ENCODE results near the gene SLC35F2. TPM values are rescaled to one million over a fixed set of nuclear protein-coding genes. Genes with fewer than 3 reads are reported as not detected.

Gene SLC35F2
- total and polyA plus RNA-seq, 2 of the 8 experiments (the other 6 are each of a cell fraction or from before 2014, with no cell fraction given): 15.1 to 29.7 TPM

- Histone ChIP-seq H2BK120ac (replicated peaks; ENCODE audit: low read depth, low read length) (no peak overlapping the region), H3K4me3 (ENCODE audit: extremely low read depth in 1 of 4, insufficient read depth in 2 of 4, low read depth in 3 of 4, low read length in 4 of 4) (no peak overlapping the region), H2AK5ac (ENCODE audit: low read depth, low read length) (no peak overlapping the region), H3K36me3 (ENCODE audit: control insufficient read depth in 2 of 4, insufficient read depth in 4 of 4, low read length in 3 of 4) (no peaks in the 10 kb centered on the region), H2BK20ac (ENCODE audit: low read length) (no peak overlapping the region), H4K5ac (ENCODE audit: insufficient read length, low read depth, low read length) (no peak overlapping the region), H4K20me1 (replicated peaks in 1 of 2; ENCODE audit: control insufficient read depth in 1 of 2, insufficient read depth in 2 of 2, low read length in 2 of 2) (peaks cover 0 to 1% of the 10 kb centered on the region in 2 experiments), H3K79me2 (ENCODE audit: control insufficient read depth in 1 of 2, insufficient read depth in 2 of 2, low read length in 2 of 2) (peaks cover 0 to 18% of the 10 kb centered on the region in 2 experiments; a peak in 3 of 4 replicates), H3K9ac (replicated peaks in 1 of 4; ENCODE audit: extremely low read depth in 1 of 4, low read depth in 3 of 4, low read length in 3 of 4) (no peak overlapping the region), H3K23me2 (ENCODE audit: low read depth, low read length) (no peaks in the 10 kb centered on the region), H2BK12ac (ENCODE audit: low read depth, low read length) (no peak overlapping the region), H3K4me1 (replicated peaks in 1 of 4; ENCODE audit: control insufficient read depth in 3 of 4, insufficient read depth in 4 of 4, low read length in 3 of 4) (peaks cover 0 to 3% (median 0%) of the 10 kb centered on the region in 4 experiments; a peak in 1 of 7 replicates), H2BK15ac (ENCODE audit: low read length) (no peak overlapping the region), H2BK5ac (ENCODE audit: low read depth, low read length) (no peak overlapping the region), H3K18ac (ENCODE audit: extremely low read depth, low read length) (no peak overlapping the region), H3K79me1 (ENCODE audit: low read depth, low read length) (0 out of 2 replicates have a peak, but pooled peaks cover 3% of the 10 kb centered on the region), H4K91ac (replicated peaks; ENCODE audit: insufficient read length, low read length) (no peak overlapping the region), H3K9me3 (ENCODE audit: insufficient read depth in 2 of 2, low read depth in 1 of 2, low read length in 1 of 2) (no peaks in the 10 kb centered on the region), H4K8ac (ENCODE audit: extremely low read depth, insufficient read depth, low read length) (no peak overlapping the region), H3K23ac (ENCODE audit: insufficient read length) (no peak overlapping the region), H3K4me2 (ENCODE audit: insufficient read depth in 1 of 2, low read depth in 2 of 2, low read length in 2 of 2) (no peak overlapping the region), H3K56ac (replicated peaks; ENCODE audit: insufficient read length, low read depth, low read length) (no peak overlapping the region), H3K27ac (ENCODE audit: low read depth, low read length) (no peak overlapping the region), H3K27me3 (replicated peaks in 1 of 4; ENCODE audit: control insufficient read depth in 3 of 4, extremely low read depth in 1 of 4, insufficient read depth in 3 of 4, low read length in 3 of 4) (no peaks in the 10 kb centered on the region), H2AFZ (ENCODE audit: low read length) (no peak overlapping the region), H3K4ac (replicated peaks; ENCODE audit: insufficient read length, low read depth, low read length) (no peak overlapping the region), H3K14ac (ENCODE audit: insufficient read length) (no peak overlapping the region)
- TF ChIP-seq CEBPB (IDR thresholded peaks at IDR 0.05; ENCODE audit: low read depth, low read length) (no peak), POU5F1 (IDR thresholded peaks at IDR 0.05; ENCODE audit: low read depth, low read length) (no peak), RBBP5 (IDR thresholded peaks at IDR 0.05; ENCODE audit: borderline replicate concordance, low read depth, low read length) (no peak), MAX (IDR thresholded peaks at IDR 0.05) (no peak), TAF1 (IDR thresholded peaks at IDR 0.05; ENCODE audit: low read depth, low read length) (no peak), POLR2AphosphoS5 (IDR thresholded peaks at IDR 0.05; ENCODE audit: low read depth, low read length) (no peak), POLR2A (IDR thresholded peaks at IDR 0.05; ENCODE audit: control extremely low read depth in 1 of 2, low read depth in 2 of 2, low read length in 2 of 2) (no peak), RNF2 (IDR thresholded peaks at IDR 0.05; ENCODE audit: borderline replicate concordance, low read depth, low read length, missing control alignments, poor library complexity, severe bottlenecking) (no peak), CHD2 (IDR thresholded peaks at IDR 0.05; ENCODE audit: low read length) (no peak)
- no peak for FAIRE-seq
- CTCF ChIA-PET (ENCODE audit: partially characterized antibody): interaction anchor here (0.7 to 1.3 kb wide), 3 partner anchors 11 to 177 kb away, joined by 3 to 4 read pairs (median 3); no protein-coding TSS in a partner anchor
- POLR2A ChIA-PET (ENCODE audit: partially characterized antibody): interaction anchor here (1.0 kb wide), 1 partner anchor 12 kb away, joined by 3 read pairs; the partner anchor contains the start of gene SLC35F2
- WGBS, 2 experiments (ENCODE audit: extremely low coverage in 1 of 2, insufficient coverage in 1 of 2, insufficient read length in 1 of 2, insufficient replicate concordance in 2 of 2, low coverage in 1 of 2, low lambda C conversion rate in 2 of 2, missing lambda C conversion rate in 1 of 2): 80% methylated on average over 2 of the region's 2 CpGs; no CpG with 5 or more reads in 1 of the 2 experiments
- no peak for DNase-seq (ENCODE audit: low read depth in 1 of 2, low spot score in 2 of 2)
Measured at GRCh38 chr11:107847184-107847583, 11.4 kb downstream of the SLC35F2 start.

Measured in H1 (cell line).